H9 (cell line): ENCODE data around the gene PDE7B. TPM values are rescaled to one million over a fixed set of nuclear protein-coding genes. Genes with fewer than 3 reads are reported as not detected.

Source experiments
- DNase-seq: peaks from one replicate; pipeline ENCODE4 v3.0.0-alpha.2; 2017
- H2AFZ ChIP-seq: one replicate; pipeline ENCODE4 v1.6.1; 2013; ENCODE audit warnings: mild to moderate bottlenecking, low read length, control low read depth, moderate library complexity
- H2AK5ac ChIP-seq: 2 replicates; pipeline ENCODE4 v1.6.1; 2013; ENCODE audit warnings: low read length, control low read depth, mixed read lengths; ENCODE audit not compliant: insufficient read length
- H2BK120ac ChIP-seq: one replicate; pipeline ENCODE4 v1.6.1; 2013; ENCODE audit warnings: low read depth, mild to moderate bottlenecking, low read length, control low read depth, inconsistent platforms; ENCODE audit not compliant: poor library complexity, severe bottlenecking
- H2BK12ac ChIP-seq: 2 replicates; pipeline ENCODE4 v1.6.1; 2013; ENCODE audit warnings: low read length, control low read depth, mixed read lengths, low read depth; ENCODE audit not compliant: insufficient read length
- H2BK15ac ChIP-seq: 2 replicates; pipeline ENCODE4 v1.6.1; 2013; ENCODE audit warnings: low read depth, low read length, control low read depth
- H2BK20ac ChIP-seq: one replicate; pipeline ENCODE4 v1.6.1; 2013; ENCODE audit warnings: low read depth, mild to moderate bottlenecking, low read length, control low read depth, inconsistent platforms; ENCODE audit not compliant: poor library complexity, severe bottlenecking
- H2BK5ac ChIP-seq: 2 replicates; pipeline ENCODE4 v1.6.1; 2013; ENCODE audit warnings: low read length, control low read depth, mixed read lengths; ENCODE audit not compliant: insufficient read length
- H3K14ac ChIP-seq: 2 replicates; pipeline ENCODE4 v1.6.1; 2013; ENCODE audit warnings: low read length, control low read depth; ENCODE audit not compliant: insufficient read depth
- H3K18ac ChIP-seq: 2 replicates; pipeline ENCODE4 v1.6.1; 2013; ENCODE audit warnings: low read depth, mild to moderate bottlenecking, mixed read lengths, low read length, control low read depth; ENCODE audit not compliant: insufficient read length
- H3K23ac ChIP-seq: 2 replicates; pipeline ENCODE4 v1.6.1; 2013; ENCODE audit warnings: low read length, control low read depth, mixed read lengths, low read depth; ENCODE audit not compliant: insufficient read length
- H3K23me2 ChIP-seq: 2 replicates; pipeline ENCODE4 v1.6.1; 2013; ENCODE audit warnings: low read depth, mild to moderate bottlenecking, mixed read lengths, low read length, control low read depth; ENCODE audit not compliant: insufficient read length, poor library complexity, severe bottlenecking
- H3K27ac ChIP-seq: 2 replicates; pipeline ENCODE4 v1.5.1; 2013; ENCODE audit warnings: low read length, control low read depth, mixed read lengths, low read depth; ENCODE audit not compliant: insufficient read length
- H3K27me3 ChIP-seq: 2 replicates; pipeline ENCODE4 v1.6.1; 2013; ENCODE audit warnings: low read length, control low read depth, inconsistent platforms; ENCODE audit not compliant: insufficient read depth
- H3K4ac ChIP-seq: 2 replicates; pipeline ENCODE4 v1.6.1; 2013; ENCODE audit warnings: low read depth, mild to moderate bottlenecking, control low read depth, inconsistent platforms, low read length, moderate library complexity
- H3K4me1 ChIP-seq: 2 replicates; pipeline ENCODE4 v1.6.1; 2013; ENCODE audit warnings: low read length, control low read depth, inconsistent platforms; ENCODE audit not compliant: insufficient read depth
- H3K4me2 ChIP-seq: 2 replicates; pipeline ENCODE4 v1.6.1; 2013; ENCODE audit warnings: low read length, control low read depth, mixed read lengths; ENCODE audit not compliant: insufficient read length, insufficient read depth
- H3K56ac ChIP-seq: 2 replicates; pipeline ENCODE4 v1.6.1; 2013; ENCODE audit warnings: low read depth, mild to moderate bottlenecking, mixed read lengths, low read length, control low read depth; ENCODE audit not compliant: insufficient read length
- H3K79me1 ChIP-seq: 2 replicates; pipeline ENCODE4 v1.6.1; 2013; ENCODE audit warnings: low read depth, mild to moderate bottlenecking, moderate library complexity, low read length, control low read depth, inconsistent platforms; ENCODE audit not compliant: insufficient read depth, poor library complexity, severe bottlenecking
- H3K79me2 ChIP-seq: 2 replicates; pipeline ENCODE4 v1.6.1; 2013; ENCODE audit warnings: low read length, control low read depth, inconsistent platforms; ENCODE audit not compliant: insufficient read depth
- H3K9ac ChIP-seq: 2 replicates; pipeline ENCODE4 v1.6.1; 2013; ENCODE audit warnings: low read length, control low read depth, mixed read lengths; ENCODE audit not compliant: insufficient read length; ENCODE audit errors: extremely low read depth
- H3K9me3 ChIP-seq: one replicate; pipeline ENCODE4 v1.6.1; 2013; ENCODE audit warnings: low read depth, low read length, inconsistent platforms; ENCODE audit not compliant: control insufficient read depth
- H3T11ph ChIP-seq: one replicate; pipeline ENCODE4 v1.6.1; 2013; ENCODE audit warnings: mild to moderate bottlenecking, low read length, control low read depth, inconsistent platforms
- H4K20me1 ChIP-seq: one replicate; pipeline ENCODE4 v1.6.1; 2013; ENCODE audit not compliant: control insufficient read depth, insufficient read length, insufficient read depth
- H4K5ac ChIP-seq: 2 replicates; pipeline ENCODE4 v1.6.1; 2013; ENCODE audit warnings: low read depth, mild to moderate bottlenecking, mixed read lengths, low read length, control low read depth; ENCODE audit not compliant: insufficient read length
- H4K8ac ChIP-seq: replicated peaks from 2 replicates; pipeline ENCODE4 v1.6.1; 2013; ENCODE audit warnings: low read length, control low read depth, mixed read lengths, low read depth; ENCODE audit not compliant: insufficient read length
- H4K91ac ChIP-seq: 2 replicates; pipeline ENCODE4 v1.6.1; 2013; ENCODE audit warnings: low read depth, mild to moderate bottlenecking, moderate library complexity, mixed read lengths, low read length, control low read depth; ENCODE audit not compliant: insufficient read length
- H3K27ac Mint-ChIP-seq, 3 experiments: 2 replicates in 2 of 3; 3 replicates in 1 of 3; pipeline ENCODE4 v1.8.0; 2020 to 2021; ENCODE audit warnings: mixed read lengths in 3 of 3, mild to moderate bottlenecking in 1 of 3, moderate library complexity in 1 of 3
- H3K27me3 Mint-ChIP-seq: 2 replicates; pipeline ENCODE4 v1.8.0; 2021; ENCODE audit warnings: low read depth, mild to moderate bottlenecking, moderate library complexity, mixed read lengths
- H3K36me3 Mint-ChIP-seq, 3 experiments: 2 replicates in 2 of 3; 3 replicates in 1 of 3; pipeline ENCODE4 v1.8.0; 2020 to 2021; ENCODE audit warnings: low read depth in 3 of 3, mixed read lengths in 3 of 3; ENCODE audit not compliant: insufficient read depth in 1 of 3
- H3K4me1 Mint-ChIP-seq, 2 experiments: 2 replicates each; pipeline ENCODE4 v1.8.0; 2020; ENCODE audit warnings: mixed read lengths in 2 of 2
- H3K4me3 Mint-ChIP-seq, 2 experiments: 2 replicates in 1 of 2; 3 replicates in 1 of 2; pipeline ENCODE4 v1.8.0; 2020 to 2021; ENCODE audit warnings: mild to moderate bottlenecking in 2 of 2, mixed read lengths in 2 of 2, moderate library complexity in 1 of 2
- H3K9me3 Mint-ChIP-seq, 2 experiments: 2 replicates in 1 of 2; 3 replicates in 1 of 2; pipeline ENCODE4 v1.8.0; 2020; ENCODE audit warnings: mild to moderate bottlenecking in 2 of 2, mixed read lengths in 2 of 2, moderate library complexity in 1 of 2
- CTCF ChIP-seq: fragments of 200-600 bp; sonication (generic); conservative IDR thresholded peaks from 3 replicates; pipeline ENCODE4 v1.8.0; 2021; ENCODE audit warnings: antibody characterized with exemption, mild to moderate bottlenecking
- WGBS: extraction: QIAGEN DNeasy Blood & Tissue Kit; methylation state at CpG from one replicate; pipeline ENCODE4 v1.1.7; 2013; ENCODE audit warnings: missing lambda C conversion rate, low lambda C conversion rate, mixed read lengths; ENCODE audit not compliant: insufficient read length; ENCODE audit errors: extremely low coverage; 5-methylcytosine and 5-hydroxymethylcytosine counted together
- total RNA-seq: library from RNA; stranded (reverse); gene quantifications from 2 replicates; pipeline ENCODE4 v1.2.1, GENCODE V29; 2021

The PDE7B gene
- total RNA-seq, 1 experiment from 2014 or later: not detected

- Histone ChIP-seq H2BK20ac (no peak overlapping the region), H2BK120ac (no peak overlapping the region)
- no CpG with 5 or more reads among the region's 1 CpG for WGBS
Measured at GRCh38 chr6:136186363-136186762, 334.9 kb downstream of the PDE7B start.

More at GRCh38 chr6:136186363-136186762, 334.9 kb downstream of the PDE7B start:
- Histone ChIP-seq H3K56ac (no peak overlapping the region), H3K27ac (no peak overlapping the region), H3K9ac (no peak overlapping the region), H3K18ac (no peak overlapping the region), H3K79me2 (no peaks in the 10 kb centered on the region), H3K9me3 (no peaks in the 10 kb centered on the region), H2AK5ac (no peak overlapping the region), H3K4me2 (no peak overlapping the region), H3K23me2 (no peaks in the 10 kb centered on the region), H3K14ac (no peak overlapping the region), H3K27me3 (no peaks in the 10 kb centered on the region), H2AFZ (no peak overlapping the region), H2BK15ac (no peak overlapping the region), H2BK12ac (no peak overlapping the region), H4K91ac (no peak overlapping the region), H3K79me1 (no peaks in the 10 kb centered on the region), H3K4ac (no peak overlapping the region), H2BK5ac (no peak overlapping the region), H4K20me1 (no peaks in the 10 kb centered on the region), H3T11ph (no peak overlapping the region), H4K8ac (no peak overlapping the region), H3K4me1 (no peaks in the 10 kb centered on the region), H3K23ac (no peak overlapping the region), H4K5ac (no peak overlapping the region)
- Mint-ChIP-seq H3K36me3 (no peaks in the 10 kb centered on the region), H3K4me1 (peaks cover 0 to 5% of the 10 kb centered on the region in 2 experiments; a peak in 2 of 4 replicates), H3K27me3 (no peaks in the 10 kb centered on the region), H3K4me3 (no peak overlapping the region), H3K9me3 (no peaks in the 10 kb centered on the region), H3K27ac (no peak overlapping the region)
- no peak for TF ChIP-seq CTCF
- DNase-seq: no peak
